GM19193 (cell line): ENCODE results near the gene STAT5A.

Experiments used
- POLR2A ChIP-seq: IDR thresholded peaks from 4 replicates; pipeline ENCODE4 v1.6.1; 2011; ENCODE audit not compliant: insufficient read depth, insufficient read length; ENCODE audit errors: extremely low read depth

Gene STAT5A

GRCh38 chr17:42354956-42355843 is 66.9 kb downstream of the STAT5A start:
- TF ChIP-seq POLR2A = no peak

GRCh38 chr17:42358434-42358833 is 70.1 kb downstream of the STAT5A start:
- no peak for TF ChIP-seq POLR2A

- no peak for TF ChIP-seq POLR2A
Measured at GRCh38 chr17:42359133-42359532, 70.8 kb downstream of the STAT5A start.
